Body of pancreas (tissue), 4 donors: Measurements from ENCODE around the gene LSAMP. TPM values are rescaled to one million over a fixed set of nuclear protein-coding genes. Genes with fewer than 3 reads are reported as not detected.

Experiments used
- ATAC-seq: fragments of 150-250 bp; one replicate; pipeline ENCODE4 v1.9.1; 2016
- DNase-seq, 4 donors: peaks; one replicate each; pipeline ENCODE4 v3.0.0-alpha.2; 2019
- H3K27ac ChIP-seq, 4 donors: fragments of 200-600 bp; sonication (generic); 1 replicate in 3 of 4; 2 replicates in 1 of 4; pipeline versions ENCODE4 v1.5.1 to v1.6.1; 2016 to 2019; ENCODE audit warnings: mild to moderate bottlenecking in 1 of 4, mixed read lengths in 1 of 4, moderate library complexity in 1 of 4
- H3K27me3 ChIP-seq, 2 donors: fragments of 200-600 bp; sonication (generic); one replicate each; pipeline ENCODE4 v1.6.0; 2016; ENCODE audit warnings: mild to moderate bottlenecking in 1 of 2
- H3K36me3 ChIP-seq, 2 donors: fragments of 200-600 bp; sonication (generic); replicated peaks in 1 of 2; 2 replicates each; pipeline ENCODE4 v1.5.1; 2016; ENCODE audit warnings: low read depth in 2 of 2; ENCODE audit not compliant: insufficient read depth in 1 of 2
- H3K4me1 ChIP-seq: fragments of 200-600 bp; sonication (generic); one replicate; pipeline ENCODE4 v1.6.0; 2016
- H3K4me3 ChIP-seq, 2 donors: fragments of 200-600 bp; sonication (generic); 1 replicate in 1 of 2; 2 replicates in 1 of 2; pipeline ENCODE4 v1.5.1; 2016 to 2019
- H3K9me3 ChIP-seq, 3 donors: fragments of 200-600 bp; sonication (generic); 1 replicate in 2 of 3; 2 replicates in 1 of 3; pipeline ENCODE4 v1.5.1; 2016
- POLR2A ChIP-seq, 3 donors: fragments of 450-650 bp; IDR thresholded peaks; one replicate each; pipeline ENCODE4 v1.6.1; 2016; ENCODE audit warnings: antibody characterized with exemption in 3 of 3, mild to moderate bottlenecking in 2 of 3
- WGBS, 2 donors: methylation state at CpG; one replicate each; pipeline ENCODE4 v1.1.5; 2017; 5-methylcytosine and 5-hydroxymethylcytosine counted together
- intact Hi-C: fragments of 100-400 bp; cut with DNase I; formaldehyde crosslinking; loops from one replicate; pipeline ENCODE4 v1.15.1; 2023
- total RNA-seq, 2 donors: library from RNA; depleted of rRNA; stranded (reverse); fragments of >200 nt; gene quantifications; one replicate each; pipeline ENCODE4 v1.1.0, GENCODE V29; 2016
- TF ChIP-seq, protein P1 (sequence below), 7 experiments: fragments of 450-650 bp in 4 of 7; fragments of 200-600 bp in 3 of 7; sonication (generic) in 3 of 7; IDR thresholded peaks; one replicate each; pipeline ENCODE4 v1.5.1; 2016 to 2019; ENCODE audit warnings: antibody characterized with exemption in 7 of 7

Gene LSAMP
- total RNA-seq, 2 donors from 2014 or later = 1.6 to 2.1 TPM

DNA sequence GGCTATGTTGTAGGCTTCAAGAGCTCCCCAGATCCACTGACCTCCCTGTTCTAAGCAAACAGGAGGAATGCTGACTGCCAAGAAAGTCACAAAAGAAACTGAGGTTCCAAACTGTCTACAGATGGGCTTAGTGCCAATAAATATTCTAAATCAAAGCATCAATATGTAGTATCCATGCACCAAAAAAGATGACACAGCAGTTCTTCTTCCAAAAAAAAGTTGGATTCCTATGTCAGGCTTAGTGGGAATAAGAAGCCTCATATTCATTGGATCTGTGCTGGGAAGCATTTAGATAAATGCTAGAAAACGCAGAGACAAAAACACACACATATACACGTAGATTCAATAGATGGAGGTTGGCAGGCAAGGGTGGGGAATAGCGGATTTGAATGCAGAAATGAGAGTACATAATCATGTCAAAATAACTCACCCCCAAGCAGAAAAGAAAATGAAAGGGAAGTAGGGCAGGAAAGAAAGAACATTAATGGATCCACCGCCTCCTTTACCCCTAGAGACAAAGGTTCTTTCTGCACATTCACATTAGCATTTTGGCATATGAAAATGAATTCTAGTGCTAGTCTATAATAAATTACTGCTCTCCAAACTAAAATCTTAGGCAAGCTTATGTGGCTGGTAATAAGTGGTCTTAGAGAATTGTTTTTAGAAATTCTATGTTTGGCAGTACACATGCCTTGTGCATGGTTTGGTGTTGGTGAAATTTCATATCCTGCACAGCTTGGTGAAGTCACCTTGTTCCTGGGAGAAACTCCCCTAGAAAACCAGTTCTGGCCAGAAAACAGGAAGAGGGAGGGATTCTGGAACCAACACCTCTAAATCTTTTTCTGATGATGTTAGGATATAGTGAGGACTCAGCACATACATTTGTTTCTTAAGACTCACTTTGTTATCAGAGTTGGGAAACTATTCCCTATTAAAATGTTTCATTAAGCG lies 283.4 kb downstream of the LSAMP start:
- TF ChIP-seq, protein P1, sequence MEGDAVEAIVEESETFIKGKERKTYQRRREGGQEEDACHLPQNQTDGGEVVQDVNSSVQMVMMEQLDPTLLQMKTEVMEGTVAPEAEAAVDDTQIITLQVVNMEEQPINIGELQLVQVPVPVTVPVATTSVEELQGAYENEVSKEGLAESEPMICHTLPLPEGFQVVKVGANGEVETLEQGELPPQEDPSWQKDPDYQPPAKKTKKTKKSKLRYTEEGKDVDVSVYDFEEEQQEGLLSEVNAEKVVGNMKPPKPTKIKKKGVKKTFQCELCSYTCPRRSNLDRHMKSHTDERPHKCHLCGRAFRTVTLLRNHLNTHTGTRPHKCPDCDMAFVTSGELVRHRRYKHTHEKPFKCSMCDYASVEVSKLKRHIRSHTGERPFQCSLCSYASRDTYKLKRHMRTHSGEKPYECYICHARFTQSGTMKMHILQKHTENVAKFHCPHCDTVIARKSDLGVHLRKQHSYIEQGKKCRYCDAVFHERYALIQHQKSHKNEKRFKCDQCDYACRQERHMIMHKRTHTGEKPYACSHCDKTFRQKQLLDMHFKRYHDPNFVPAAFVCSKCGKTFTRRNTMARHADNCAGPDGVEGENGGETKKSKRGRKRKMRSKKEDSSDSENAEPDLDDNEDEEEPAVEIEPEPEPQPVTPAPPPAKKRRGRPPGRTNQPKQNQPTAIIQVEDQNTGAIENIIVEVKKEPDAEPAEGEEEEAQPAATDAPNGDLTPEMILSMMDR (IDR thresholded peaks at IDR 0.05) = no peak
- no peak for TF ChIP-seq POLR2A (IDR thresholded peaks at IDR 0.05)
- 67 to 74% methylated on average over 5 of the region's 5 CpGs for WGBS, 2 donors

DNA sequence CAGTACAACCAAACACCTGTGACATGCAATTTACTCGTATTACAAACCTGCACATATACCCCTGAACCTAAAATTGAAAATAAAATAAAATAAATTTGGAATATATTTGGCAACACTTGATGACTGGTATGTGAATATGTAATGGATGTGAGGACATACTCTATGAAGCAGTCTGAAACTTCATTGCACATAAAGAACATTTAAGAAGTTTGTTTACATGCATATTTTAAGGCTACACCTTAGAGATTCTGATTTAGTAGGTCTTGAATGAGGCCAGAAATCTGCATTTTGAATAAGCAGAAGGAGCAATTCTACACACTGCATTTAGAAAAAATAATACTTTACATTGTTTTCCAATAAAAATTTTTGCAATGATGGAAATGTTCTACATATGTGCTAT lies 284.7 kb downstream of the LSAMP start:
- WGBS, 2 donors = 77 to 88% methylated on average over 1 of the region's 1 CpG
- H3K36me3 ChIP-seq = no peaks in the 10 kb centered on the region
- intact Hi-C loops = no loop called here
- no peak for TF ChIP-seq POLR2A (IDR thresholded peaks at IDR 0.05)
- TF ChIP-seq, protein P1 (IDR thresholded peaks at IDR 0.05) = no peak
- H3K9me3 ChIP-seq = no peaks in the 10 kb centered on the region
- ATAC-seq = no peak
- H3K27me3 ChIP-seq = no peaks in the 10 kb centered on the region
- H3K4me3 ChIP-seq = no peak overlapping the region
- DNase-seq = no peak
- H3K4me1 ChIP-seq = no peaks in the 10 kb centered on the region
- no peak overlapping the region for H3K27ac ChIP-seq

More for the DNA sequence above, 283.4 kb downstream of the LSAMP start:
- DNase-seq (no peak), ATAC-seq (no peak)
- Histone ChIP-seq H3K4me3 (no peak overlapping the region), H3K4me1 (no peaks in the 10 kb centered on the region), H3K27me3 (no peaks in the 10 kb centered on the region), H3K9me3 (no peaks in the 10 kb centered on the region), H3K36me3 (no peaks in the 10 kb centered on the region), H3K27ac (no peak overlapping the region)
- intact Hi-C loops = no loop called here

DNA sequence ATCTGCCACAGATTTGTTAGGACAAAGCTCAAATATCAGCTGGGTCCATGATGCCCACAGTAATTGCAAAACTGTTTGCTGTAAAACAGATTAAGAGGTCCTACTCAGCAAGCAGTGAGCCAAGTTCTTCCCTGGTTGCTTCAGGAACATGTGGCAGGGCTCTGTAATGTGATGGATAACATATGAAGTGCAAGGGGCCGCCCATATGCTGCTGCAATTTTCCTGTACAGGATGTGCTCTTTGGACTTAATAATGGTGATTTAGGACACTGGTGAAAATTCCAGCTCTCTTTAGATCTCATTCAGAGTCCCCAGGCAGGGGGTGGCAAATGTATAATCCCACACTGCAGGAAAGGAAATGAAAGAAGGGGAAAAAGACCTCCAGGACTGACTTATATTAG lies 289.4 kb downstream of the LSAMP start:
- Histone ChIP-seq H3K4me3 (no peak overlapping the region), H3K9me3 (no peaks in the 10 kb centered on the region), H3K4me1 (no peaks in the 10 kb centered on the region), H3K27me3 (no peaks in the 10 kb centered on the region), H3K36me3 (no peaks in the 10 kb centered on the region), H3K27ac (no peak overlapping the region)
- intact Hi-C loops = no loop called here
- whole genome bisulfite sequencing, 2 donors = 36 to 55% methylated on average over 1 of the region's 1 CpG
- TF ChIP-seq, protein P1 (IDR thresholded peaks at IDR 0.05) = no peak
- no peak for TF ChIP-seq POLR2A (IDR thresholded peaks at IDR 0.05)
- ATAC-seq = no peak
- DNase-seq = peak in 1 of 4 donors; percentile 18

DNA sequence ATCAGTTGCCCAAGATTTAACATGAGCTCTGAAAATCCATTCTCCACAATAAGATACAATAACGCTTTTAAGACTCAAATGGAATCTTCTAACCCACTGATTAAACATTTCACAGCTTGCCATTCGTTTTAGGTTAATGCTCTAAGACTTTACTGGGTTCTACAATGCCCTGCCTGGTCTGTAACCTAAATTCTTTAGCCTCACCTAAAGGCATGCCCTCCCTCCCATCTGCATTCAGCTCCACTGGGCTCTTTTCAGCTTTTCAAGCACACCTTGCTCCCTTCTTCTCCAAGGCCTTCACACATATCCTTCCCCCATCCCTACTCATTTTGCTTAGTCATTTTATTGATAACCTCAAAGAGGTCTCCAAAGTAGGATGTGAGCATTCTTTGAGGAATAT lies 290.9 kb downstream of the LSAMP start:
- no peaks in the 10 kb centered on the region for H3K4me1 ChIP-seq
- ATAC-seq = no peak
- H3K4me3 ChIP-seq = no peak overlapping the region
- no peak overlapping the region for H3K27ac ChIP-seq
- no peaks in the 10 kb centered on the region for H3K27me3 ChIP-seq
- H3K36me3 ChIP-seq = no peaks in the 10 kb centered on the region
- no peaks in the 10 kb centered on the region for H3K9me3 ChIP-seq
- TF ChIP-seq, protein P1 (IDR thresholded peaks at IDR 0.05) = no peak
- TF ChIP-seq POLR2A (IDR thresholded peaks at IDR 0.05) = no peak
- no peak for DNase-seq
- intact Hi-C loops = no loop called here
- WGBS, 2 donors = 48 to 50% methylated on average over 2 of the region's 2 CpGs
